HG02678 (cell line): ENCODE results near the gene RNF4.
"Not testable (repeated sequence)": the region's sequence is repeated elsewhere in the genome, so short reads cannot be mapped to it uniquely, and the experiment has no call there.

Source experiments
- ATAC-seq: cut with Tn5 transposase; IDR thresholded peaks from one replicate; pipeline ENCODE4 v1.9.1; 2021; ENCODE audit warnings: mild to moderate bottlenecking, moderate library complexity; ENCODE audit not compliant: unreplicated experiment

Gene RNF4

DNA sequence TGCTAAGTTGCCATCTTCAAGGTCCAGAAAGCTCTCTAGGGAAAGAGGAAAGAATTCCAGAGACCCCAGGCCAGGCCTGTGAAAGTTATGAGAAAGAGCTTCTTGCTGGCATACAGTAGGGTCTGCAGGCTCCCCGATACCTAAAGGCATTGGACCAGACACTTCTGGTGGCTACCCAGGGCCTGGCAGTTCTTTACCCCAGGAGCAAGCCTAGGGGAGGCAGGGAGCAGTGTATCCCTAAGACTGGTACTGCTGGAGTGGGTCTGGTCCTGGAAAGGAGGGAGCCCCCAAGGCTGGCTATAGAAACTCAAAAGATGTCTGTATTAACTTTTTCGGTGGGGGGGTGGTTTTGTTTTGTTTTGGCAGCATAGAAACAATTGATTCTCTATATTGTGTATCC lies 47.7 kb downstream of the RNF4 start:
- no peak for ATAC-seq

DNA sequence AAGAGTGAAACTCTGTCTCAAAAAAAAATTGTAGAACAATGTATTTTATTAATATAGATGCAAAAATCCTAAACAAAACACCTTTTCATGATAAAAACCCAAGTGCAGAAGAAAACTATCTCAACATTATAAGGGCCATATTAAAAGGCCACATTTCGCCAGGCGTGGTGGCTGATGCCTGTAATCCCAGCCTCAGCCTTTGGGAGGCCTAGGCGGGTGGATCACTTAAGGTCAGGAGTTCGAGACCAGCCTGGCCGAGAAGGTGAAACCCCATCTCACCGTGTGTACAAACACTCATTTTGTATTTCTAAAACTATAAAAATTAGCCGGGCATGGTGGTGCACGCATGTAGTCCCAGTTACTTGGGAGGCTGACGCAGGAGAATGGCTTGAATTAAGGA lies 57.7 kb downstream of the RNF4 start:
- ATAC-seq = no peak

DNA sequence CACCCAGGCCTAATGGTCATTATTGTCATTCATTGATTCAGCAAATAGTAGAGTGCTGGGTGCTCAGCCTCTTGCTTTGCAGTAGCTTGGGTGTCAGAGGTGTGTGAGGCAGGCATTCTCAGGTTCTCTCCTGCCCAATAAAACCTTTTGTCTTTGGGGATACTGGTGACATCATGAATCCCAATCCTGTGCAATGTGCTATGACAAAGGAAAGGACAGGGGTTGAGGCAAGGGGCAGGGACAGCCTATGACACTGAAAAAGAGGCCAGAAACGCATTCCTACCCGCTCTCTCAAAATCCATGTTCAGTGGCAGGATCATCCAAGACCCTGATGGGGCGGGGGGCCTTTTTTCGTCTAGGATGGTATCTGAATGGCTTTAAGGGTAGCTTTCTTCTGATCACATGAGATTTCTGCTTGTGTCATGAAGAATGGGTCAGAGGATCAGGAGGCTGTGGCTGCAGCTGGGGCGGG lies 66.0 kb downstream of the RNF4 start:
- no peak for ATAC-seq

DNA sequence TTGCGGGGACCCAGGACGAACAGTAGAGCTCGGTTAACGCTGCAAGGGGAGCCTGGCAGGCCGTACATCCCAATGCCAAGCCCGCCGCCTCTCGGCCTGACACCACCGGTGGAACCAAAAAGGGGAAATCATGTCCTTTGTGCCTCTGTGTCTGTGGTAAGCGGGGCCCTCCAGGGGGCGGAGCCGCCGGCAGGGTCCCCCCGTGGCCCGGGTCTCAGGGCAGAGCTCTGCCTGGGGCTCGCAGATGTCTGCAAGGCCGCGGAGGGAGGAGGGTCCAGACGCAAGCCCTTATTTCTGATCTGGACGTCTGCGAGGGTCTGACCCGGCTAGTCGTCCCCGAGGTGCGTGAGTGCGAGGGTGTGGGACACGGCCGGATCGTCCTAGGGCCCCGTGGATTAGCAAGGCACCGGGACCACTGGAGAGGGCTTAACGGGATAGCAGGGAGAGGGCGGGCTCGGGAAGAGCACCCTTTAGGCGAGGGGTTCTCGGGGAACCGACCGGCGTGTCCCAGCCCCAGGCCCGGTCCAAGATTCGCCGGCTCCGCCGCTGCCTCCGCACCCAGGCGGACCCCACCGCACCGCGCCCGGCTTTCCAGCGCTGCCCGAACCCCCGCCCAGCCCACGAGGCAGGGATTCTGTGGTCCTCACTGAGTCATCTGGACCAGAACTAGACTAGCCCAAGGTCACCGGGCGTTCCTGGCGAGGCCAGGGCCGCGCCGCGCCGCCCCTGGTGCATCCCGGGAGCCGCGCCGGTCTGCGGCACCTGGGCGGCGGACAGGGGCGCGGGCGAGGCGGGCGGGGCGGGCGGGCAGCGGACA lies 66.7 kb downstream of the RNF4 start:
- peak; percentile 7 for ATAC-seq

DNA sequence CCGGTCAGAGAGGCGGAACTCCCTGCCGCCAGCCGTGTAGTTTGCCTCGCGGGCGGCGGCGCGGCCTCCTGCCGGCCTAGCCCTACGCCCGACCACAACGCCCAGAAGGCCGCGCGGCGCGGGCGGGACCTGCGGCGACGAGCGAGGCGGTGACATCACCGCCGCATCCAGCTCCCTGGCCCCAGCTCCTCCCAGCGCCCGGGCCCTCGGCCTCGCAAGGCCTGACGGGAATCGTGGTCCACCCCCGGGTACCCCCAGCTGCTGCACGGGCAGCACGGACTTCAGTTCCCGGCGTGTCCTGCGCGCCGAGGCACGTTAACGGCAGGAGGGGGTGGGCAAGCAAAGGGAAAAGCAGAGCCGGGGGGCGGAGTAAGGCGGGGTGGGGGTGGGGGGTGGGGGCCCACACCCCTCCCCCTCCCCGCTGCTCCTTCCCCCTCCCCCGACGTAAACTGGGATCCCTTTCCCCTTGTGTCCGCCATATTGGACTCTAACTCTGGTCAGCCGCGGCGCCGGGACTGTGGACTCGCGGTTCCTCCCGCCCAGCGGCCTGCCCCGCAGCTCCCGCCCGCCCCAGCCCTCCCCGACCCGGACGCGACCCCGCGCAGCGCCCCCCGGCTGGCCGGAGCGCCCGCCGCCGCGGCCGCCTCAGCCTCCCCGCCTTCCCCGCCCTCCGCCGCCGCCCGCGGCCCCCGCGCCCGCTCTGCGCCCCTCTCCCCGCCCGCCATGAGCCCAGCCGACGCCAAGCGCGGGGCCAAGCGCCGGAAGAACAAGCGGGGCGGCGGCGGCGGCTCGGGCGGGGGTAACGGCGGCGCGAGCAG lies 67.5 kb downstream of the RNF4 start, which contains the start of gene FAM193A:
FAM193A (plus strand) TSS at position 455 of the 818 bp plus-strand sequence; CDS start at position 724, 269 bp downstream.
- ATAC-seq = peak; percentile 86

DNA sequence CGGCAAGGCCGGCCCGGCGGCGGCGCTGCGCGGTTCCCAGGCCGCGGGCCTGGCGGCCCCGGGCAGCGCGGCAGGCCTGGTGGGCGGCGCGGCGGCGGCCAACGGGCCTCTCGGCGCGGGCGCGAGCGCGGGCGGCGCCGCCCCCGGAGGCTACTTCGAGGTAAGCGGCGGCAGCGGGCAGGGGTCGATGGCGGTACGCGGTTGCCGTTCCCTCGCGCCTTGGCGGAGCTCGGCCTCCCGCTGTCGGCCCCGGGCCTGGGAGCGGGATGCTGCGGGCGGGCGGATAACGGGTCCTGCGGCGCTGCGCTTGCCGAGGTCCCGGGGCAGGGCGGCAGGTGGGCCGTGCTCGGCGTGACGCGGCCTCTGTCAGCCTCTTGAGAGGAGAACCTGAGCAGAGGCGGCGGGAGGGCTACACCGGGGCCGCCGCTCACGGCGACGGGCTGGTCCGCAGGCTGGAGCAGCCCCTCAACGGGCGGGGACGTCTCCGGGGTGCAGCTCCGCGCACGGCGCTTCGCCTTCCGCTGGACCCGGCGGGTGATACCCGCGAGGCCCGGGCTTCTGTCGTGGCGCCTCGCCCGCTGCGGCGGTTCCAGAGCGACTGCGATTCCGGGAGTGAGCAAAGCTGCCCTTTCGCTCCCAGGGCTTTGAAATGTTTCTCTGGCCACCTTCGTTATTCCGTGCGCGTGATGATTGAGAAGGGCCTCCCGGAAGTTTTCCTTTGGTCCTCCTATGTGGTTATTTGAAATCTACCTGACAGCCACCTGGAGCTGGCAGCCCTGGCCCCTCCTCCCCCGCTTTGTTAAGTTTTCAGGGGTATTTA lies 68.3 kb downstream of the RNF4 start:
- ATAC-seq = peak; percentile 21

DNA sequence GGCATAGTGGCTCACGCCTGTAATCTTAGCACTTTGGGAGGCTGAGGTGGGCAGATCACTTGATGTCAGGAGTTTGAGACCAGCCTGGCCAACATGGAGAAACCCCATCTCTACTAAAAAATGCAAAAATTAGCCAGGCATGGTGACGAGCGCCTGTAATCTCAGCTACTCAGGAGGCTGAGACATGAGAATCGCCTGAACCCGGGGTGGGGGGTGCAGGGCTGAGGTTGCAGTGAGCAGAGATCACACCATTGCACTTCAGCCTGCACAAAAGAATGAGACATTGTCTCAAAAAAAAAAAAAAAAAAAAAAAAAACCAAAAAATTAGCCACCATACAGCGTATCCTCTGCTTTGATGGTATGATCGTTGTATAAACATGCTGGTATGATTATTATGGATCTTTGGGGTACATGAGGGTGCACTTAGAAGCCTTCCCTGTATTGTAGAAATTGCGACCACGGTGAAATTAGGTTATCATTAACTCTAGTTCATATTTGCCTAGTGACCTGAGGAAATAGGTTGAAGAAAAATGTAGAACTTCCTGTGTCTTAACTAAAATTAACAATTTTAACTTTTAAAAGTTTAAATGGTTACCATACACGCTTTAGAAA lies 74.8 kb downstream of the RNF4 start:
- ATAC-seq = not testable (repeated sequence)

DNA sequence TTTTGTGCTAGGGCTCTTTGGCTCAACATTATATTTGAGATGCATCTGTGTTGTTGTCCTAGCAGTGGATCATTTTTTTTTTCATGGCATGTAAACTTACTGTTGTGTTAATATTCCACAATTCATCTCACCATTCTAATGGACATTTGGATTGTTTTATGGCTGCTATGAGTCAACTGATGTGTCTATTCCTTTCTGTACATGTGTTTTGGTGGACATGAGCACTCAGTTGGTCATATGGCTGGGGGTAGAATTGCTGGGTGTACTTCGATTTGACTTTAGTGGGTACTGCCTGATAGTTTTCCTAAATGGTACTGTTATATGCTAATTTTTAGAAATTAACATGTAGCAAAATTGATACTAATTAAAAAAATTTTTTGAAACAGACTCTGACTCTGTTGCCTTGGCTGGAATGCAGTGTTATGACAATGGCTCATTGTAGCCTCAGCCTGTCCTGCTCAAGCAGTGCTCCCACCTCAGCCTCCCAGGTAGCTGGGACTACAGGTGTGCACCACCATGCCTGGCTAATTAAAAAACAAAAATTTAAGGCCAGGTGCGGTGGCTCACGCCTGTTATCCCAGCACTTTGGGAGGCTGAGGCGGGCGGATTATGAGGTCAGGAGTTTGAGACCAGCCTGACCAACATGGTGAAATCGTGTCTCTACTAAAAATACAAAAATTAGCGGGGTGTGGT lies 76.6 kb downstream of the RNF4 start:
- no peak for ATAC-seq

DNA sequence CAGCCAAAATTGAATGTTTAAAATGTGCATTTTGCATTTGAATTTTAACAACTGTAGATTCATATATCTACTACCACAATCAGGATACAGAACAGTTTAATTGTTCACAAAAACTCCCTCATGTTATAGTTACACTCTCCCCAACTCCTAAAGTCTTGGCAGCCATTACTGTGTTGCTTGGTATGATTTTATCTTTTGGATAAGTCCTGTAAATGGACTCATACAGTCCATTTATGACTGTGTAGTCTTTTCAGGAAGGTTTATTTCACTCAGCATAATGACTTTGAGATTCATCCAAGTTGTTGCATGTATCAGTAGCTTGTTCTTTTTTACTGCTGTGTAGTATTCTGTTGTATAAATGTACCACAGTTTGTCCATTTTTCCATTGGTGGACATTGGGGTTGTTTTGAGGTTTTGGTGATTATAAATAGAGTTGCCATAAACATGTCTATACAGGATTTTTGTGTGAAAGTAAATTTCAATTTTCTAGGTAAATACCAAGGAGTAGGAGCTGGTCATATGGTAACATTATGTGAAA lies 77.4 kb downstream of the RNF4 start:
- no peak for ATAC-seq

DNA sequence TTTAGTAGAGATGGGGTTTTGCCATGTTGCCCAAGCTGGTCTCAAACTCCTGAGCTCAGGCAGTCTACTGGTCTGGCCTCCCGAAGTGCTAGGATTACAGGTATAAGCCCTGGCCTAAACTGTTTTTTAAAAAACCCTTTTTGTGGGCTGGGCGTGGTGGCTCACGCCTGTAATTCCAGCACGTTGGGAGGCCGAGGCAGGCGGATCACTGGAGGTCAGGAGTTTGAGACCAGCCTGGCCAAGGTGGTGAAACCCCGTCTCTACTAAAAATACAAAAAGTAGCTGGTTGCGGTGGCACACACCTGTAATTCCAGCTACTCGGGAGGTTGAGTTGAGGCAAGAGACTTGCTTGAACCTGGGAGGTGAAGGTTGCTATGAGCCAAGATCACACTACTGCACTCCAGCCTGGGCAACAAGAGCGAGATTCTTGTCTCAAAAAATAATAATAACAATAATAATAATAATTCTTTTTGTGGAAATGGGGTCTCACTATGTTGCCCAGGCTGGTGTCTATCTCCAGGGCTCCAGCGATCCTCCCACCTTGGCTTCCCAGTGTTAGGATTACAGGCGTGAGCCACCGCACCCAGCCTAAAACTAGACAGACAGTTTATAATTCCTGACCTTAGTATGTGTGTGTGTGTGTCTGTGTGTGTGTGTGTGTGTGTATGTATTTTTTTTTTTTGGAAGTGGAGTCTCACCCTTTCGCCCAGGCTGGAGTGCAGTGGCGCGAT lies 78.2 kb downstream of the RNF4 start:
- ATAC-seq = not testable (repeated sequence)

DNA sequence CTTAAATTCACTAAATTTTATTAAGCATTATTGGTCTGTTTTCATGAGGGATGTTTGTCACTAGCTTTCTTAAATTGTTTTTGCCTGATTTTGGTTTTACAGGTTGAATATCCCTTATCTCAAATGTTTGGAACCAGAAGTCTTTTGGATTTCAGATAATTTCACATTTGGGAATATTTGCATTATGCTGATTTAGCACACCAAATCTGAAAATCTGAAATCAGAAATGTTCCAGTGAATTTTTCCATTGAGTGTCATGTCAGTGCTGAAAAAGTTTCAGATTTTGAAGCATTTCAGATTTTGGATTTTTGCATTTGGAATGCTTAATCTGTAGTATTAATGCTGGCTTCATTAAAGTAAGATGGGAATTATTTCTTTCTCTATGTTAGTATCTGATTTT lies 82.2 kb downstream of the RNF4 start:
- ATAC-seq = no peak

DNA sequence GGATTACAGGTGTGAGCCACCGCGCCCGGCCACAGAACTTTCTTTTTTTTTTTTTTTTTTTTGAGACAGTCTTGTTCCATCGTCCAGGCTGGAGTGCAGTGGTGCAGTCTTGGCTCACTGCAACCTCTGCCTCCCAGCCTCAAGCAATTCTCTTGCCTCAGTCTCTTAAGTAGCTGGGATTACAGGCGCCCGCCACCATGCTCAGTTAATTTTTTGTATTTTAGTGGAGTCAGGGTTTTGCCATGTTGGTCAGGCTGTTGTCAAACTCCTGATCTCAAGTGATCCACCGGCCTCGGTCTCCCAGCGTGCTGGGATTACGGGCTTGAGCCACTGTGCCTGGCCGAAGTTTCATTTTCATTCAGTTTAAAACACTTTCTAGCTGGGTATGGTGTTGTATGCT lies 83.9 kb downstream of the RNF4 start:
- no peak for ATAC-seq

DNA sequence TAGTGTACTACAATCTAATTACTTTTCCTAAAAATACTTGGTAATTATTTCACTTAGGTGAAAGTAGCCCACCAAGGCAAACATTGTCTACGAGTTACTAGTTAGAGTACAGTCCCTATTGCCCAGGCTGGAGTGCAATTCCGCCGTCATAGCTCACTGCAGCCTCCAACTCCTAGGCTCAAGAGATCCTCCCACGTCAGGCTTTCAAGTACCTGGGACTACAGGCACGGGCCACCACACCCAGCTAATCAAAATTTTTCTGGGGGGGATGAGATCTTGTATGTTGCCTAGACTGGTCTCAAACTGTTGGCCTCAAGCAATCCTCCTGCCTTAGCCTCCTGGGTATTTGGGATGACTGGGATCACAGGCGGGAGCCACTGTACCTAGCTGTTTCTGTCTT lies 89.4 kb downstream of the RNF4 start:
- ATAC-seq = no peak

DNA sequence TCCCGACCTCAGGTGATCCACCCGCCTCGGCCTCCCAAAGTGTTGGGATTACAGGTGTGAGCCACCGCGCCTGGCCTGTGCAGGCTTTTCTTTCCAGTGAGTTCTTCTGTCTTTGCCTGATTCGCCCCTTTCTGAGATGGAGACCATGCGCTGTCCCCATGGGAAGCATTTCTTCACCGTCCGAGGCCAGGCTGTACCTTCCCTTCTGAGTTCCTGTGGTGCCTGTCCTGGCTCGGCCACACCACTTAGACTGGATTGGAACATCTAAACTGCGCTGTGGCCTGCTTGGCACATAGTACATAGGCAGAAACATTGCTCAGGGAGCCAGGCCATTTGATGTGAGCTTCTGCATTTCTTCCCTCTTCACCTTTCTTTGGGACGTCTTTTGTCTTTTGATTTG lies 91.3 kb downstream of the RNF4 start:
- no peak for ATAC-seq
